ENCODE measurements around the gene FUNDC2. TPM values are rescaled to one million over a fixed set of nuclear protein-coding genes. Genes with fewer than 3 reads are reported as not detected.

The FUNDC2 gene
- total RNA-seq, 3 donors from 2014 or later (not counting 1 experiment from before 2014, with no cell fraction given) = 49.7 to 52.9 (median 52.1) TPM

GRCh38 chrX:155035688-155036087 is 9.0 kb downstream of the FUNDC2 start:
- 92% methylated on average over 2 of the region's 4 CpGs for WGBS (ENCODE audit: insufficient coverage)
- Mint-ChIP-seq H3K36me3 (peaks cover 14% of the 10 kb centered on the region), H3K9me3 (no peaks in the 10 kb centered on the region), H3K27ac (no peak overlapping the region), H3K4me1 (peaks cover 0 to 6% of the 10 kb centered on the region in 2 donors), H3K27me3 (ENCODE audit: low read depth in 2 of 2) (no peaks in the 10 kb centered on the region), H3K4me3 (no peak overlapping the region)
- H3K36me3 ChIP-seq (ENCODE audit: control insufficient read depth, insufficient read depth, low read length) = peaks cover 5% of the 10 kb centered on the region
- no peak overlapping the region for H3K27ac ChIP-seq (ENCODE audit: low read length)
- H3K4me1 ChIP-seq (ENCODE audit: control insufficient read depth, insufficient read depth, low read length) = no peaks in the 10 kb centered on the region
- H3K4me3 ChIP-seq (ENCODE audit: low read length) = no peak overlapping the region
- no peak for TF ChIP-seq CTCF (IDR thresholded peaks at IDR 0.05)
- DNase-seq = no peak
- no peak for ATAC-seq
- intact Hi-C loops (cut with micrococcal nuclease) = no loop called here
- H3K9me3 ChIP-seq (ENCODE audit: control insufficient read depth, insufficient read depth, low read length) = no peaks in the 10 kb centered on the region
- no peaks in the 10 kb centered on the region for H3K27me3 ChIP-seq (ENCODE audit: control insufficient read depth, insufficient read depth, low read length)

GRCh38 chrX:155046129-155046810 is 19.6 kb downstream of the FUNDC2 start:
- Mint-ChIP-seq H3K4me3 (no peak overlapping the region), H3K4me1 (peaks cover 0 to 19% of the 10 kb centered on the region in 2 donors), H3K36me3 (no peaks in the 10 kb centered on the region), H3K27ac (no peak overlapping the region), H3K9me3 (no peaks in the 10 kb centered on the region), H3K27me3 (ENCODE audit: low read depth in 2 of 2) (no peaks in the 10 kb centered on the region)
- no peaks in the 10 kb centered on the region for H3K4me1 ChIP-seq (ENCODE audit: control insufficient read depth, insufficient read depth, low read length)
- no peak overlapping the region for H3K4me3 ChIP-seq (ENCODE audit: low read length)
- no peak for ATAC-seq
- no peaks in the 10 kb centered on the region for H3K27me3 ChIP-seq (ENCODE audit: control insufficient read depth, insufficient read depth, low read length)
- TF ChIP-seq CTCF (IDR thresholded peaks at IDR 0.05) = no peak
- WGBS (ENCODE audit: insufficient coverage) = 100% methylated on average over 4 of the region's 6 CpGs
- no peak for DNase-seq
- no peaks in the 10 kb centered on the region for H3K9me3 ChIP-seq (ENCODE audit: control insufficient read depth, insufficient read depth, low read length)
- intact Hi-C loops (cut with micrococcal nuclease) = no loop called here
- peaks cover 5% of the 10 kb centered on the region for H3K36me3 ChIP-seq (ENCODE audit: control insufficient read depth, insufficient read depth, low read length)
- H3K27ac ChIP-seq (ENCODE audit: low read length) = no peak overlapping the region

GRCh38 chrX:155046811-155047528 is 20.3 kb downstream of the FUNDC2 start:
- ATAC-seq (no peak), DNase-seq (no peak)
- 79% methylated on average over 4 of the region's 5 CpGs for WGBS (ENCODE audit: insufficient coverage)
- Mint-ChIP-seq H3K36me3 (no peaks in the 10 kb centered on the region), H3K27me3 (ENCODE audit: low read depth in 2 of 2) (no peaks in the 10 kb centered on the region), H3K9me3 (no peaks in the 10 kb centered on the region), H3K4me3 (no peak overlapping the region), H3K4me1 (peaks cover 0 to 19% of the 10 kb centered on the region in 2 donors), H3K27ac (no peak overlapping the region)
- Histone ChIP-seq H3K27me3 (ENCODE audit: control insufficient read depth, insufficient read depth, low read length) (no peaks in the 10 kb centered on the region), H3K4me3 (ENCODE audit: low read length) (no peak overlapping the region), H3K4me1 (ENCODE audit: control insufficient read depth, insufficient read depth, low read length) (no peaks in the 10 kb centered on the region), H3K9me3 (ENCODE audit: control insufficient read depth, insufficient read depth, low read length) (no peaks in the 10 kb centered on the region), H3K27ac (ENCODE audit: low read length) (no peak overlapping the region), H3K36me3 (ENCODE audit: control insufficient read depth, insufficient read depth, low read length) (peaks cover 10% of the 10 kb centered on the region)
- intact Hi-C loops (cut with micrococcal nuclease) = no loop called here
- TF ChIP-seq CTCF (IDR thresholded peaks at IDR 0.05) = no peak

All from natural killer cell (primary cell).